Measurements from ENCODE around the gene KCNV2.

The KCNV2 gene

GRCh38 chr9:2743937-2744529 is 26.7 kb downstream of the KCNV2 start:
- Histone ChIP-seq H3K4me3 (replicated peaks; ENCODE audit: low read depth, low read length) (no peak overlapping the region), H3K36me3 (ENCODE audit: control insufficient read depth, insufficient read depth, low read length) (no peaks in the 10 kb centered on the region; the same call in 1 of the 2 replicates), H3K27me3 (replicated peaks; ENCODE audit: control insufficient read depth, insufficient read depth, low read length) (no peaks in the 10 kb centered on the region)
- DNase-seq (ENCODE audit: extremely low read depth, insufficient read length), result no peak
- TF ChIP-seq CTCF (IDR thresholded peaks at IDR 0.05; ENCODE audit: insufficient read depth, low read length, poor library complexity, severe bottlenecking), result no peak

GRCh38 chr9:2745560-2746380 is 28.5 kb downstream of the KCNV2 start:
- no peak overlapping the region for H3K4me3 ChIP-seq (replicated peaks; ENCODE audit: low read depth, low read length)
- H3K36me3 ChIP-seq (ENCODE audit: control insufficient read depth, insufficient read depth, low read length), result no peaks in the 10 kb centered on the region; the same call in 1 of the 2 replicates
- no peak for TF ChIP-seq CTCF (IDR thresholded peaks at IDR 0.05; ENCODE audit: insufficient read depth, low read length, poor library complexity, severe bottlenecking)
- no peaks in the 10 kb centered on the region for H3K27me3 ChIP-seq (replicated peaks; ENCODE audit: control insufficient read depth, insufficient read depth, low read length)
- DNase-seq (ENCODE audit: extremely low read depth, insufficient read length), result no peak

GRCh38 chr9:2749485-2749884 is 32.2 kb downstream of the KCNV2 start:
- no peak overlapping the region for H3K4me3 ChIP-seq (replicated peaks; ENCODE audit: low read depth, low read length)
- H3K27me3 ChIP-seq (replicated peaks; ENCODE audit: control insufficient read depth, insufficient read depth, low read length), result no peaks in the 10 kb centered on the region
- no peak for DNase-seq (ENCODE audit: extremely low read depth, insufficient read length)
- no peaks in the 10 kb centered on the region; the same call in 1 of the 2 replicates for H3K36me3 ChIP-seq (ENCODE audit: control insufficient read depth, insufficient read depth, low read length)
- no peak for TF ChIP-seq CTCF (IDR thresholded peaks at IDR 0.05; ENCODE audit: insufficient read depth, low read length, poor library complexity, severe bottlenecking)

GRCh38 chr9:2755285-2755684 is 38.0 kb downstream of the KCNV2 start:
- H3K36me3 ChIP-seq (ENCODE audit: control insufficient read depth, insufficient read depth, low read length), result no peaks in the 10 kb centered on the region
- no peak overlapping the region for H3K4me3 ChIP-seq (replicated peaks; ENCODE audit: low read depth, low read length)
- no peak for DNase-seq (ENCODE audit: extremely low read depth, insufficient read length)
- no peaks in the 10 kb centered on the region for H3K27me3 ChIP-seq (replicated peaks; ENCODE audit: control insufficient read depth, insufficient read depth, low read length)
- TF ChIP-seq CTCF (IDR thresholded peaks at IDR 0.05; ENCODE audit: insufficient read depth, low read length, poor library complexity, severe bottlenecking), result no peak

GRCh38 chr9:2758162-2758897 is 41.0 kb downstream of the KCNV2 start:
- Histone ChIP-seq H3K4me3 (replicated peaks; ENCODE audit: low read depth, low read length) (no peak overlapping the region), H3K27me3 (replicated peaks; ENCODE audit: control insufficient read depth, insufficient read depth, low read length) (no peaks in the 10 kb centered on the region), H3K36me3 (ENCODE audit: control insufficient read depth, insufficient read depth, low read length) (no peaks in the 10 kb centered on the region)
- TF ChIP-seq CTCF (IDR thresholded peaks at IDR 0.05; ENCODE audit: insufficient read depth, low read length, poor library complexity, severe bottlenecking), result no peak
- no peak for DNase-seq (ENCODE audit: extremely low read depth, insufficient read length)

All from GM06990 (cell line).